Heart left ventricle (tissue), 13 donors: Measurements from ENCODE around the gene SORCS2.

Experiments used
- POLR2A ChIP-seq, 2 donors: fragments of 450-650 bp; IDR thresholded peaks; one replicate each; pipeline ENCODE4 v1.6.1; 2017; ENCODE audit warnings: antibody characterized with exemption in 2 of 2, mild to moderate bottlenecking in 2 of 2, moderate library complexity in 2 of 2
- TF ChIP-seq, protein P1 (sequence below), 12 donors: fragments of 200-600 bp; sonication (generic) in 4 of 12; IDR thresholded peaks; one replicate each; pipeline versions ENCODE4 v1.5.0 to v1.8.0; 2018 to 2022; ENCODE audit warnings: antibody characterized with exemption in 12 of 12, mild to moderate bottlenecking in 5 of 12
- donor health status: ischemic (EF 13 %, LVEDD 7.1; RV severe dilation, severe dysfunction).
- donor health status: DM: no; HTN: yes; CAD: no.
- donor health status: DM: no; HTN: no; CAD: no.
- donor health status: ischemic (EF 25% LVEDD 6.9; RV normal size, moderate dysfunction).
- donor health status: ischemic (EF 25% LVEDD 5.7; RV mildly dilated, moderate dysfunction).
- donor health status: ischemic (EF 35%, LVEDD 5.7; RV mildly dilated, moderate dysfunction).
- donor health status: nonischemic (EF 11% LVEDD 7.7; RV severe dilation, severe dysfunction).
- donor health status: DM: yes; HTN: yes; CAD: no.
- donor health status: PGD.
- donor health status: ischemic (EF 29% LVEDD 5.4; RV normal size, mild dysfunction).
- donor health status: nonischemic (EF 23%, LVEDD 6.1; RV moderate dilation, normal function).

DNA sequence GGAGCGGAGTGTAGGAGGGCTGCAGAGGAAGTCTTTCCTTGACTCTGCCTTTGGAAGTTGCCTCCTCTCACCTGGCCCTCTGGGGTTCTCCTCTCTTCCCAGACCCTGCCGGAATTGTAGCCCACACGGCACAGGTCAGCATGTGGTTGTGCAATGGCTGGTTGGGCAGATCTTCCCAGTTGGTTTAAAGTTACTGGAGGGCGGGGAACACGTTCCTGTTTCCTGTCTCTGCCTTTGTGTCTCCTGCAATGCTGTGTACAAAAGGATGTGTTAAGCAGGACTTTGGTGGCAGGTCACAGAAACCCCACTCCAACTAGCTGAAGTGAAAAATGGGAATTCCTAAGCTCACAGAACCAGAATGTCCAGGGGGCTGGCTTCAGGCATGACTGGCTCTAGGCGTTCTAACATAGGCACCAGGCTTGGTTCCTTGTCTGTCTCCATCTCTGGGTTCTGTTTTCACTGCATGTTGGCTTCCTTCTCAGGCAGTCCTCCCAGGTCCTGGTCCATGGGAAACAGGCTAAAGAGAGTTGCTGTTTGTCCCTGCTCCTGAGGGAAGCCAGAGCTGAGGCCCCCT, 19.9 kb downstream of the SORCS2 start:
- TF ChIP-seq, protein P1, sequence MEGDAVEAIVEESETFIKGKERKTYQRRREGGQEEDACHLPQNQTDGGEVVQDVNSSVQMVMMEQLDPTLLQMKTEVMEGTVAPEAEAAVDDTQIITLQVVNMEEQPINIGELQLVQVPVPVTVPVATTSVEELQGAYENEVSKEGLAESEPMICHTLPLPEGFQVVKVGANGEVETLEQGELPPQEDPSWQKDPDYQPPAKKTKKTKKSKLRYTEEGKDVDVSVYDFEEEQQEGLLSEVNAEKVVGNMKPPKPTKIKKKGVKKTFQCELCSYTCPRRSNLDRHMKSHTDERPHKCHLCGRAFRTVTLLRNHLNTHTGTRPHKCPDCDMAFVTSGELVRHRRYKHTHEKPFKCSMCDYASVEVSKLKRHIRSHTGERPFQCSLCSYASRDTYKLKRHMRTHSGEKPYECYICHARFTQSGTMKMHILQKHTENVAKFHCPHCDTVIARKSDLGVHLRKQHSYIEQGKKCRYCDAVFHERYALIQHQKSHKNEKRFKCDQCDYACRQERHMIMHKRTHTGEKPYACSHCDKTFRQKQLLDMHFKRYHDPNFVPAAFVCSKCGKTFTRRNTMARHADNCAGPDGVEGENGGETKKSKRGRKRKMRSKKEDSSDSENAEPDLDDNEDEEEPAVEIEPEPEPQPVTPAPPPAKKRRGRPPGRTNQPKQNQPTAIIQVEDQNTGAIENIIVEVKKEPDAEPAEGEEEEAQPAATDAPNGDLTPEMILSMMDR (IDR thresholded peaks at IDR 0.05), result no peak
- no peak for TF ChIP-seq POLR2A (IDR thresholded peaks at IDR 0.05)
